ENCODE data around the gene RFWD3.

DNA sequence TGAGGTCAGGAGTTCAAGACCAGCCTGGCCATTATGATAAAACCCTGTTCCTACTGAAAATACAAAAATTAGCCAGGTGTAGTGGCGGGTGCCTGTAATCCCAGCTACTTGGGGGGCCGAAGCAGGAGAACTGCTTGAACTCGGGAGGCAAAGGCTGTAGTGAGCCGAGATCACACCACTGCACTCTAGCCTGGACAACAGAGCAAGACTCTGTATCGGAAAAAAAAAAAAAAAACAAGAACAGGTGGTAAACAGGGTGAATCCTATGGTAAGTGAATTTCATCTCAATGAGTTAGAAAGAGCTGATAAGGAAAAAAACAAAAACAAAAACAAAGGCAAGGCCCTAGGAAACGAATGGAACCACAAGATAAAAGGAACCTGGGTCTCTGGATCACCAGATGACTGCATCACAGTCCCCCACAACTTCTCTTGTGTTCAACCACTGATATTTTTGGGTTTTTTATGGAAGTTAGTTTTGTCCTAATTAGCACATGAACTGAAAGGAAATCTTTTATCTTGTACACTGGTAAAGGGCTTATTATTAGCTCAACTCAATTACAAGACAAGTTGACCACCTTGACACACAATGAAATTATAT lies 80.7 kb downstream of the RFWD3 start:
- TF ChIP-seq POLR2AphosphoS5 (IDR thresholded peaks at IDR 0.05; ENCODE audit: low read depth, low read length) = no peak
- TF ChIP-seq TAF1 (IDR thresholded peaks at IDR 0.05; ENCODE audit: borderline replicate concordance, low read depth, low read length) = no peak
